Measurements from ENCODE around the gene ARHGAP45.

Gene ARHGAP45

DNA sequence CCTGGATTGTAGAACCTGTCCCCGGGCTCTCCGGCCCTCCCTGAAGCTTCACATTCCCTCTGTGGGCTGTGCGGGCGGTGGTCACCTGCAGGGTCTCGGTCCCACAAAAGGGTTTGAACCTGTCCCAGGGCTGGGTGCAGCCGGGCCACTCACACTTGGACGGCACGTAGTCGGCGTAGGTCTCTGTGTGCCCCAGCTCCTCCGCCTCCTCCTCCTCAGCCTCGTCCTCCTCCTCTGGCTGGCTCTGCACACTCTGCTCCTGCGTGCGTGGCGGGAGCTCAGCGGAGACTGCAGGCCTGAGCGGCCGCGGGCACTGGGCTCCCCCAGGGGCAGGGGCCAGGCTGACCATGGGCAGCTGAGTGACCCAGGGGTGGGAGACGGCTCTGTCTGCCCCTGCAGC is 56.4 kb downstream of the ARHGAP45 start:
- Histone ChIP-seq H2AFZ (ENCODE audit: low read depth, low read length) (no peak overlapping the region), H3K9me3 (ENCODE audit: insufficient read depth, low read length) (no peaks in the 10 kb centered on the region), H3K9ac (ENCODE audit: low read length) (no peak overlapping the region), H3K27ac (ENCODE audit: low read length) (no peak overlapping the region), H3K79me2 (ENCODE audit: low read length) (no peaks in the 10 kb centered on the region), H4K20me1 (ENCODE audit: insufficient read depth, low read length) (0 out of 2 replicates have a peak, but pooled peaks cover 7% of the 10 kb centered on the region), H3K4me2 (ENCODE audit: low read length) (no peak overlapping the region), H3K4me3 (ENCODE audit: low read length) (no peak overlapping the region), H3K36me3 (replicated peaks; ENCODE audit: low read depth, low read length) (peaks cover 64% of the 10 kb centered on the region), H3K27me3 (ENCODE audit: low read depth, low read length) (no peaks in the 10 kb centered on the region), H3K4me1 (ENCODE audit: low read length) (no peaks in the 10 kb centered on the region)
- TF ChIP-seq EZH2phosphoT487 (IDR thresholded peaks at IDR 0.05; ENCODE audit: low read depth), result no peak
- TF ChIP-seq, protein P1, sequence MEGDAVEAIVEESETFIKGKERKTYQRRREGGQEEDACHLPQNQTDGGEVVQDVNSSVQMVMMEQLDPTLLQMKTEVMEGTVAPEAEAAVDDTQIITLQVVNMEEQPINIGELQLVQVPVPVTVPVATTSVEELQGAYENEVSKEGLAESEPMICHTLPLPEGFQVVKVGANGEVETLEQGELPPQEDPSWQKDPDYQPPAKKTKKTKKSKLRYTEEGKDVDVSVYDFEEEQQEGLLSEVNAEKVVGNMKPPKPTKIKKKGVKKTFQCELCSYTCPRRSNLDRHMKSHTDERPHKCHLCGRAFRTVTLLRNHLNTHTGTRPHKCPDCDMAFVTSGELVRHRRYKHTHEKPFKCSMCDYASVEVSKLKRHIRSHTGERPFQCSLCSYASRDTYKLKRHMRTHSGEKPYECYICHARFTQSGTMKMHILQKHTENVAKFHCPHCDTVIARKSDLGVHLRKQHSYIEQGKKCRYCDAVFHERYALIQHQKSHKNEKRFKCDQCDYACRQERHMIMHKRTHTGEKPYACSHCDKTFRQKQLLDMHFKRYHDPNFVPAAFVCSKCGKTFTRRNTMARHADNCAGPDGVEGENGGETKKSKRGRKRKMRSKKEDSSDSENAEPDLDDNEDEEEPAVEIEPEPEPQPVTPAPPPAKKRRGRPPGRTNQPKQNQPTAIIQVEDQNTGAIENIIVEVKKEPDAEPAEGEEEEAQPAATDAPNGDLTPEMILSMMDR (IDR thresholded peaks at IDR 0.05; ENCODE audit: low read depth, low read length), result no peak

DNA sequence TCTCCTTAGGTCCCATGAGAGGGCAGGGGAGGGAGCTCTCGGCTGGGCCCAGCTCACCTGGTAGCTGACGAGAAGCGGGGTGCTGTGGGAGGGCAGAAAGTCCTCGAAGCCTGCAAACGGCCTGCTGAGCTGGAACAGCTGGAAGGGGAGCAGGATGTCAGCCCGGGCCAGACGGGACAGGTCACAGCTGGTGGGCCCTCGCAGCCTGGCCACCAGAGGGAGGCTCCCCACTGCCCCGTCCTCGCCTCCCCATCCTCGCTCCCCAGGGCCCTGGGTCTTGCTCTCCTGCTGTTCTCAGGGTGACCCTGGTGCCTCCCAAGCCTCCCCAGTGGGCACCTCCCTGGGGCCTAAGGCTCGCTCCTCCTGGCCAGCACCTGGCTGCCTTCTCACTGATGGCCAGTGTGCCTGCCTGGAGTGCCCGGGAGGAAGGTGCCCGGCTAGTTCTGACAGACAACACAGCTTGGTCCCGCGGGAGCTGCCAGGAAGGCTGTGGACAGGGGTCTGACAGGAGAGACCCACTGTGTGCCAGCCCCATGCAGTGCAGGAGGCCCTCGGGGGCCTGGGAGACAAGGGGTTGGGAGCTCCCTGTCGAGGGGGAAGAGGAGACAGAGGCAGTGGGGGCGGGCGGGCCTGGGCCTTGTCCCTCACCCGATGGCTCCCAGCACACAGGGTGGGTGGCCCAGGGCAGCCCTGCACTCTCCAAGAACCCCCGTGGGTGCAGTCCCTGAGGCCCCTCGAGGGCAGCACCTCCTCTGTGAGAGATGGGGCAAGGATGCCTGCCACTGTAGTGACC is 57.1 kb downstream of the ARHGAP45 start:
- H3K27me3 ChIP-seq (ENCODE audit: low read depth, low read length), result no peaks in the 10 kb centered on the region
- H3K4me3 ChIP-seq (ENCODE audit: low read length), result no peak overlapping the region
- H3K79me2 ChIP-seq (ENCODE audit: low read length), result no peaks in the 10 kb centered on the region
- no peak overlapping the region for H2AFZ ChIP-seq (ENCODE audit: low read depth, low read length)
- no peak overlapping the region for H3K4me2 ChIP-seq (ENCODE audit: low read length)
- H4K20me1 ChIP-seq (ENCODE audit: insufficient read depth, low read length), result 0 out of 2 replicates have a peak, but pooled peaks cover 7% of the 10 kb centered on the region
- no peak overlapping the region for H3K9ac ChIP-seq (ENCODE audit: low read length)
- TF ChIP-seq, protein P1 (IDR thresholded peaks at IDR 0.05; ENCODE audit: low read depth, low read length), result no peak
- no peak for TF ChIP-seq EZH2phosphoT487 (IDR thresholded peaks at IDR 0.05; ENCODE audit: low read depth)
- H3K27ac ChIP-seq (ENCODE audit: low read length), result no peak overlapping the region
- no peaks in the 10 kb centered on the region for H3K4me1 ChIP-seq (ENCODE audit: low read length)
- H3K36me3 ChIP-seq (replicated peaks; ENCODE audit: low read depth, low read length), result peaks cover 60% of the 10 kb centered on the region
- no peaks in the 10 kb centered on the region for H3K9me3 ChIP-seq (ENCODE audit: insufficient read depth, low read length)

DNA sequence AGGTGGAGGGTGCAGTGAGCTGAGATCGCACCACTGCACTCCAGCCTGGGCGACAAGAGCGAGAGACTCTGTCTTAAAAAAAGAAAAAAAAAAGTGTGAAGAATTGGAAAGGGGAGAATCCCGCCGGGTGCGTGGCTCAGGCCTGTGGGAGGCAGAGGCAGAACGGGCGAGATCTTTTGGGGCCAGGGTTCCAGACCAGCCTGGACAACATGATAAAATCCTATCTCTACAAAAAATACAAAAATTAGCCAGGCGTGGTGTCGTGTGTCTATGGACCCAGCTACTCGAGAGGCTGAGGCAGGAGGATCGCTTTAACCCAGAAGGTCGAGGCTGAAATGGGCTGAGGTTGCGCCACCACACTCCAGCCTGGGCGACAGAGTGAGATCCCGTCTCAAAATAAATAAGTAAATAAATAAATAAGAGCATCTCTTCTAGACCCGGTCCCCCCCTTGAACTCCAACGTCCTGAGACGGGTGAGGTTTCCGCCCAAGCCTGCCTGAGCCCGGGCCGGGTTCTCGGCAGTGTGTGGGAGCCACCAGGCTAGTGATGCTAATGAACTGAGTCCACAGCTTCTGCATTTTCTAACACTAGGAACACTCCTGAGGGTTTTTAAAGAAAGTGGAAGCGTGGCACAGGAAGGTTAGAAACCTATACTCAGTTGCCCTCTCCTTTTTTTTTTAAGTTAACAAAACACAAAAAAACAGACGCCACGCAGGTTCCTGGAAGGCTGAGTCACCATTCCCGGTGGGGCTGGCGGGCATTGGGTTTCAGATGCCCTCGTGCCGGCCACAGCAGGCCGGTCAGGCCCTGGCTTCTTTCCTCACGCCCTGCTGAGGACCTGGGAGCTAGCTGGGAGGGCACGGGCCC is 58.9 kb downstream of the ARHGAP45 start:
- Histone ChIP-seq H3K79me2 (ENCODE audit: low read length) (peaks cover 17% of the 10 kb centered on the region; the same call in 1 of the 2 replicates), H3K4me3 (ENCODE audit: low read length) (no peak overlapping the region), H4K20me1 (ENCODE audit: insufficient read depth, low read length) (peaks cover 20% of the 10 kb centered on the region; the same call in 1 of the 2 replicates), H3K27ac (ENCODE audit: low read length) (no peak overlapping the region), H3K9ac (ENCODE audit: low read length) (no peak overlapping the region), H3K9me3 (ENCODE audit: insufficient read depth, low read length) (no peaks in the 10 kb centered on the region), H3K4me2 (ENCODE audit: low read length) (no peak overlapping the region), H3K36me3 (replicated peaks; ENCODE audit: low read depth, low read length) (peaks cover 48% of the 10 kb centered on the region), H3K4me1 (ENCODE audit: low read length) (peaks cover 4% of the 10 kb centered on the region), H2AFZ (ENCODE audit: low read depth, low read length) (no peak overlapping the region), H3K27me3 (ENCODE audit: low read depth, low read length) (no peaks in the 10 kb centered on the region)
- no peak for TF ChIP-seq EZH2phosphoT487 (IDR thresholded peaks at IDR 0.05; ENCODE audit: low read depth)
- TF ChIP-seq, protein P1 (IDR thresholded peaks at IDR 0.05; ENCODE audit: low read depth, low read length), result no peak
